Right atrium auricular region (tissue), 2 donors: ENCODE measurements around the gene CDC42BPA. TPM values are rescaled to one million over a fixed set of nuclear protein-coding genes. Genes with fewer than 3 reads are reported as not detected.

Experiments used
- DNase-seq: peaks from one replicate; pipeline ENCODE4 v3.0.0-alpha.2; 2019; ENCODE audit warnings: low spot score
- H3K27ac ChIP-seq, 2 donors: fragments of 200-600 bp; sonication (generic); 1 replicate in 1 of 2; 2 replicates in 1 of 2; pipeline ENCODE4 v1.5.1; 2016 to 2019
- H3K27me3 ChIP-seq, 2 donors: fragments of 200-600 bp; sonication (generic); one replicate each; pipeline versions ENCODE4 v1.5.1 to v1.6.0; 2017 to 2019
- H3K36me3 ChIP-seq: fragments of 200-600 bp; sonication (generic); one replicate; pipeline ENCODE4 v1.5.1; 2016
- H3K4me1 ChIP-seq, 2 donors: fragments of 200-600 bp; sonication (generic); one replicate each; pipeline versions ENCODE4 v1.5.1 to v1.6.0; 2017 to 2019
- H3K4me3 ChIP-seq, 2 donors: fragments of 200-600 bp; sonication (generic); 1 replicate in 1 of 2; 2 replicates in 1 of 2; pipeline ENCODE4 v1.5.1; 2017 to 2019; ENCODE audit warnings: mild to moderate bottlenecking in 1 of 2, moderate library complexity in 1 of 2
- H3K9me3 ChIP-seq, 2 donors: fragments of 200-600 bp; sonication (generic); one replicate each; pipeline ENCODE4 v1.5.1; 2019
- total RNA-seq, 2 donors: library from RNA; depleted of rRNA; stranded (reverse); fragments of >200 nt; gene quantifications; one replicate each; pipeline ENCODE4 v1.1.0, GENCODE V29; 2016
- TF ChIP-seq, protein P1 (sequence below), 2 donors: fragments of 200-600 bp; sonication (generic); IDR thresholded peaks; one replicate each; pipeline ENCODE4 v1.5.1; 2019; ENCODE audit warnings: antibody characterized with exemption in 2 of 2

CDC42BPA gene
- total RNA-seq, 2 donors from 2014 or later = 26.0 to 32.0 TPM

DNA sequence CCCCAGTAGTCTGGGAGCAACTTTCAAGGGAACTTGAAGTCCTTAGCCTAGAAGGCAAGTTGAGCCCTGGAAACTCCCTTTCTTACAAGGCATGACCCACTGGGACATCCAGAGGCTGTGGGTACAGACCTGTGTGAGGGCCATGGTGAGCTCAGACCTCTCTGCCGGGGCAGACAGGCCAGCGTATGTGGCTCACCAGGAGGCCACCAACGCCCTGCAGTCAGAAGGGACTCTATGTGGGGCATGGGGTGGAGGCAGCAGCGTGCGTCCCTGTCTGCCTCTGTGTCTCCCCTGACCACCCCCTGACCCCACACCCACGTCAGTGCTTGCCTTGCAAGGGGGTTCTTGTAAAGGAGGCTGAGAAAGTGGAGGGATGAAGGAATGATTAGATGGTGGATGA lies 367.4 kb downstream of the CDC42BPA start:
- no peaks in the 10 kb centered on the region for H3K36me3 ChIP-seq
- H3K4me3 ChIP-seq = no peak overlapping the region
- H3K27me3 ChIP-seq = no peaks in the 10 kb centered on the region
- peaks cover 0 to 5% of the 10 kb centered on the region in 2 donors for H3K9me3 ChIP-seq
- peak; percentile 40 for DNase-seq
- TF ChIP-seq, protein P1, sequence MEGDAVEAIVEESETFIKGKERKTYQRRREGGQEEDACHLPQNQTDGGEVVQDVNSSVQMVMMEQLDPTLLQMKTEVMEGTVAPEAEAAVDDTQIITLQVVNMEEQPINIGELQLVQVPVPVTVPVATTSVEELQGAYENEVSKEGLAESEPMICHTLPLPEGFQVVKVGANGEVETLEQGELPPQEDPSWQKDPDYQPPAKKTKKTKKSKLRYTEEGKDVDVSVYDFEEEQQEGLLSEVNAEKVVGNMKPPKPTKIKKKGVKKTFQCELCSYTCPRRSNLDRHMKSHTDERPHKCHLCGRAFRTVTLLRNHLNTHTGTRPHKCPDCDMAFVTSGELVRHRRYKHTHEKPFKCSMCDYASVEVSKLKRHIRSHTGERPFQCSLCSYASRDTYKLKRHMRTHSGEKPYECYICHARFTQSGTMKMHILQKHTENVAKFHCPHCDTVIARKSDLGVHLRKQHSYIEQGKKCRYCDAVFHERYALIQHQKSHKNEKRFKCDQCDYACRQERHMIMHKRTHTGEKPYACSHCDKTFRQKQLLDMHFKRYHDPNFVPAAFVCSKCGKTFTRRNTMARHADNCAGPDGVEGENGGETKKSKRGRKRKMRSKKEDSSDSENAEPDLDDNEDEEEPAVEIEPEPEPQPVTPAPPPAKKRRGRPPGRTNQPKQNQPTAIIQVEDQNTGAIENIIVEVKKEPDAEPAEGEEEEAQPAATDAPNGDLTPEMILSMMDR (IDR thresholded peaks at IDR 0.05) = no peak
- H3K27ac ChIP-seq = peak overlapping the region; percentile 15 to 58
- peaks cover 0 to 39% of the 10 kb centered on the region in 2 donors for H3K4me1 ChIP-seq

DNA sequence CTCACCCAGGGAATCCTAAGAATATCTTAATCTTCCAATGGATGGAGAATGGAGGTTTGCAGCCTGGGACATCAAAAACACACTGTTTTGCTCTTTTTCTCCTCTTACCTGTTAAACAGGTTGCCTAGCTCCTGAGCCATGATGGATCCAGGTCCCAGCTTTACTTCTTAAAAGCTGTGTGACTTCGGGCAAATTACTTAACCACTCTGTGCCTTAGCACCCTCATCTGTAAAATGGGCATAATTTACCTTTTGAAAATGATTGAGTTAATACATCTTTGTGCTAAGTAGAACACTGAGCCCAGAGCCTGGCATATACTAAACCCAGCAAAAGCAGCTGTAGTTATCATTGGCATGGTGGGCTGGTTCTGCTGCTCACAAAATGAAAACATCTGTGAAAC lies 368.0 kb downstream of the CDC42BPA start:
- H3K4me1 ChIP-seq = peaks cover 0 to 45% of the 10 kb centered on the region in 2 donors
- H3K9me3 ChIP-seq = peaks cover 0 to 5% of the 10 kb centered on the region in 2 donors
- TF ChIP-seq, protein P1 (IDR thresholded peaks at IDR 0.05) = no peak
- no peaks in the 10 kb centered on the region for H3K36me3 ChIP-seq
- H3K27ac ChIP-seq = no peak overlapping the region
- peak; percentile 1 for DNase-seq
- H3K4me3 ChIP-seq = no peak overlapping the region
- no peaks in the 10 kb centered on the region for H3K27me3 ChIP-seq

DNA sequence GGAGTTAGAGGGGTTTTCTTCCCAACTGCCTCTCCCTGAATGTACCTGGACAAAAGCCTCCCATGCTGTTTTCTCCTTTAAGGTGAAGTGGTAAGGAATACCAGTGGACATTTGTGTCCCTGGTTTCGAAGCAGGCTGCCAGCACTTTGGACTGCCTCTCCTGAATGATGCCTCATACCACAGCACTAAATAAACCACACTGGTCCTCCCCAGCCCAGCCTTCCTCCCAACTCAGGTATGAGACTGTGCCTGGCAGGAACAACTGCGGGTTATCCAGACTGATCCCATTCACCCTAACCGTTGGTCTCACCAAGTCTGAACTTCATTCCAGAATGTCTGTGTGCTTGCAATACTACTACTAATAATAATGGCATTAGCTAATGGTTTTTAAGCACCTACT lies 368.9 kb downstream of the CDC42BPA start:
- TF ChIP-seq, protein P1 (IDR thresholded peaks at IDR 0.05) = no peak
- Histone ChIP-seq H3K27me3 (no peaks in the 10 kb centered on the region), H3K4me3 (no peak overlapping the region), H3K36me3 (no peaks in the 10 kb centered on the region), H3K27ac (no peak overlapping the region), H3K9me3 (peaks cover 0 to 5% of the 10 kb centered on the region in 2 donors), H3K4me1 (peaks cover 0 to 53% of the 10 kb centered on the region in 2 donors)
- peak; percentile 38 for DNase-seq

DNA sequence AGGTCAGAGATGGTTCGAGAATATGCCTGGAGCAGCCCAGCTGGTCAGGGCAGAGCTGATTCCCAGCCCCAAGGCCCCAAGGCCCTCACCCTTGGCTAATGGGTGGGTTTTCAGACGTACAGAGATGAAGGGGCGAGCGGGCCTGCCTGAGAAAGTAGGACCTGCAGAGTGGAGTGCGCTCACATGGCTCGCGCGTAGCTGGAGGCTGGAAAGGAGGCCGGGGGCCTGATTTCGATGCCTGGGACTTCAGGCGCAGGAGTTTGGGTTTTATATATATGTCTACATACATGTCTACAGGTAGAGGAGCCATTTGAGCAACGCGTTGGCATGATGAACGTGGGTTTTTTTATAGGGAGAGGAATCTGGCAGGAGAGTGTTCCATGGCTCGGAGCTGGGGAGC lies 369.3 kb downstream of the CDC42BPA start:
- no peaks in the 10 kb centered on the region for H3K27me3 ChIP-seq
- H3K9me3 ChIP-seq = peaks cover 0 to 5% of the 10 kb centered on the region in 2 donors
- H3K4me3 ChIP-seq = no peak overlapping the region
- H3K4me1 ChIP-seq = peaks cover 0 to 53% of the 10 kb centered on the region in 2 donors
- H3K36me3 ChIP-seq = no peaks in the 10 kb centered on the region
- H3K27ac ChIP-seq = no peak overlapping the region
- TF ChIP-seq, protein P1 (IDR thresholded peaks at IDR 0.05) = no peak
- peak; percentile 43 for DNase-seq

DNA sequence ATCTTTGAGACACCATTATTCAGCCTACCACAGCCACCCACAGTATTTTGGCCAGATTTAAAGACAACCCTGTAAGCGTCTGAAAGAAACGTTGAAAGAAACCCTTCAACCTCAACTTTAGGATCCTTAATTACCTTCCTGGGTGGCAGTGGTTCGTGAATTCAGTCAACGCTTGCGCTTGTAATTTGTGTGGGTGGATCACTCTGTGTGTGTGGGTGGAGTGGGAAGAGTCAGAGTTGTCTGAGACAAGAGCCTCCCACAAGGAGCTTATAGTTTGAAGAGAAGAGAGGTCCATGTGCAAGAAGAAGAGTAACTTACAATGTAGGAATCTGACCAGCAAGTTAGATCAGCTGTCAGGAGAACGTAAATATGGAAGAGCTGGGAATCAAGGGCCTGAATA lies 369.8 kb downstream of the CDC42BPA start:
- H3K4me3 ChIP-seq = no peak overlapping the region
- no peaks in the 10 kb centered on the region for H3K36me3 ChIP-seq
- peaks cover 0 to 54% of the 10 kb centered on the region in 2 donors for H3K4me1 ChIP-seq
- no peak overlapping the region for H3K27ac ChIP-seq
- peaks cover 0 to 5% of the 10 kb centered on the region in 2 donors for H3K9me3 ChIP-seq
- DNase-seq = peak; percentile 21
- TF ChIP-seq, protein P1 (IDR thresholded peaks at IDR 0.05) = no peak
- H3K27me3 ChIP-seq = no peaks in the 10 kb centered on the region

DNA sequence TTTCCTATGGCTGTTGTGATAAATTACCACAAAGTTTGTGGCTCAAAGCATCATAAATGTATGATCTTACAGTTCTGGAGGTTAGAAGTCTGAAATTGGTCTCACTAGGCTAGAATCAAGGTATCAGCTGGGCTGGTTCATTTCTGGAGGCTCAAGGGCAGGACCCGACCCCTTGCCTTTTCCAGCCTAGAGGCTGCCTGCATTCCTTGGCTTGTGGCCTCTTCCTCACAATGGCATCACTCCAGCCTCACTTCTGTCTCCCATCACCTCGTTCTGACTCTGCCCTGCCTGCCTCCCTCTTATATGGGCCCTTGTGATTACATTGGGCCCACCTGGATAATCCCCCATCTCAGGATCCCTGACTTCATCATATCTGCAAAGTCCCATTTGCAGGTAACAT lies 370.2 kb downstream of the CDC42BPA start:
- H3K9me3 ChIP-seq = peaks cover 0 to 5% of the 10 kb centered on the region in 2 donors
- no peak for DNase-seq
- H3K4me3 ChIP-seq = no peak overlapping the region
- H3K36me3 ChIP-seq = no peaks in the 10 kb centered on the region
- peak overlapping the region; percentile 89 to 99 for H3K27ac ChIP-seq
- H3K4me1 ChIP-seq = peaks cover 0 to 58% of the 10 kb centered on the region in 2 donors
- H3K27me3 ChIP-seq = no peaks in the 10 kb centered on the region
- TF ChIP-seq, protein P1 (IDR thresholded peaks at IDR 0.05) = no peak
